Activated CD4-positive, CD25-positive, alpha-beta regulatory T cell treated with anti-CD3 and anti-CD28 coated beads, Interleukin-2, amount 50 U/mL, for 24 hours (primary cell): ENCODE measurements around the gene CACNA1B.
"Not testable (repeated sequence)": the region's sequence is repeated elsewhere in the genome, so short reads cannot be mapped to it uniquely, and the experiment has no call there.

ENCODE experiments used
- ATAC-seq, 2 donors: fragments of 150-1000 bp; cut with Tn5 transposase; one replicate each; pipeline ENCODE4 v1.10.0; 2021; ENCODE audit warnings: mild to moderate bottlenecking in 1 of 2, moderate library complexity in 1 of 2

Gene CACNA1B

DNA sequence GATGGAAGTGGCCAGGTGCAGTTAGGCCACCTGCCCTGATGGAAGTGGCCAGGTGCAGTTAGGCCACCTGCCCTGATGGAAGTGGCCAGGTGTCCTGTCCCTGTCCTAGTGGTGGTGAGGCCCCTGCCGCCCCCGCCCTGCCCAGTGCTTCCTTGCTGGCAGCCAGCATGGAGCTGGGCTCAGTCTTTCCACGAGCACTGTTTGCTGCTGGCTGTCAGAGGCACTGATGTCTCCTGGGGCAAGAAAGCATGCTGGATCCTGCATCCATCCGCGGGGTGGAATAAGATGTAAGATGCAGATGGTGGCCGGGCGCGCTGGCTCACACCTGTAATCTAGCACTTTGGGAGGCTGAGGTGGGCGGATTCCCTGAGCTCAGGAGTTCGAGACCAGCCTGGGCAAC is 141.9 kb downstream of the CACNA1B start:
- ATAC-seq = not testable (repeated sequence)

DNA sequence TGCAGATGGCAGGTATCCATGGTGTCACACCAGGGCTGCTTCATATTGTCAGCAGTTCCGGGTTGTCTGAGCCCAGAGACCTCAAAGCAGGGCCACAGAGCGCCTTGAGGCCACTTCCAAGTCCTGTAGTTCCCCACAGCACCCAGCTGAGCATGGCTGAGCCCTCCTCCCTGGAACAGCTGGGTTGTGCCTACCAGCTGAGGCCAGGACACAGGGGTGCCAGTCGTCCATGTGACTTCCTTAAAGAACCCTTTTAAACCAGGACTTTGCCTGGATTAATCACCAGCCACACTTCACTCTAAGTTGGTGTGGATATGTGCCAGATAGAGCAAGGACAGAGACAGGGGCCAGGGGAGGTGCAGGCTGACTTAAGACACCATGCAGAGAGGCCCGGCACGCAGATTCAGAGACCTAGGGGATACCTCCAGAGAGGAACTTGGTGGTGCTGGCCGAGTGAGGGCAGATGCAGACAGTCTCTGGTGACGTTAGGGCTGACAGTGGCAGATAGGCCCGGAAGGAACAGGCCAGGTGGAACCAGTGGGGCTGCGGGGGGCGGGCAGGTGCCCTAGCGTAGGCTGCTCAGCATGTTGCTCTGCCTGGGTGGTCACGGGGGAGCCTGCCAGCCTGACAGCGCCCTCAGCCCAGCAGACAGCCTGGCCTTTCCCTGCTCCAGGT is 142.7 kb downstream of the CACNA1B start:
- ATAC-seq = no peak

DNA sequence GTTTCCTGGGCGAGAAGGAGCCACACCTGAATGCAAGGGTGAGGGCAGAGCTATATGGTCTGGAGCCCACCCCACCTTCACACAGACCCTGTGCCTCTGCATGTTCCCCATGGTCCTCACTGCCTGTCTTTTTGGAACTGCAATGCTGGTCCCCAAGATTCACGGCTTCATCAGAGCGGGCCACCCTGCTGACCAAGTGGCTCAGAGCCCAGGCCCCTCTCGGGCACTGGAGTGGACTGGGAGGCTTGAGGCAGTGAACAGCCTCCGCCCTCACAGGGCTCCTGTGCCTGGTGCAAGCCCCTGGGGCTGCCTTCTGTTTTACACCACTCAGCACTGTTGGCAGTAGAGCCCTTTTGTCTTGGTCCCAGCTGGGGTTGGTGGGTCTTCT is 143.2 kb downstream of the CACNA1B start:
- no peak for ATAC-seq

DNA sequence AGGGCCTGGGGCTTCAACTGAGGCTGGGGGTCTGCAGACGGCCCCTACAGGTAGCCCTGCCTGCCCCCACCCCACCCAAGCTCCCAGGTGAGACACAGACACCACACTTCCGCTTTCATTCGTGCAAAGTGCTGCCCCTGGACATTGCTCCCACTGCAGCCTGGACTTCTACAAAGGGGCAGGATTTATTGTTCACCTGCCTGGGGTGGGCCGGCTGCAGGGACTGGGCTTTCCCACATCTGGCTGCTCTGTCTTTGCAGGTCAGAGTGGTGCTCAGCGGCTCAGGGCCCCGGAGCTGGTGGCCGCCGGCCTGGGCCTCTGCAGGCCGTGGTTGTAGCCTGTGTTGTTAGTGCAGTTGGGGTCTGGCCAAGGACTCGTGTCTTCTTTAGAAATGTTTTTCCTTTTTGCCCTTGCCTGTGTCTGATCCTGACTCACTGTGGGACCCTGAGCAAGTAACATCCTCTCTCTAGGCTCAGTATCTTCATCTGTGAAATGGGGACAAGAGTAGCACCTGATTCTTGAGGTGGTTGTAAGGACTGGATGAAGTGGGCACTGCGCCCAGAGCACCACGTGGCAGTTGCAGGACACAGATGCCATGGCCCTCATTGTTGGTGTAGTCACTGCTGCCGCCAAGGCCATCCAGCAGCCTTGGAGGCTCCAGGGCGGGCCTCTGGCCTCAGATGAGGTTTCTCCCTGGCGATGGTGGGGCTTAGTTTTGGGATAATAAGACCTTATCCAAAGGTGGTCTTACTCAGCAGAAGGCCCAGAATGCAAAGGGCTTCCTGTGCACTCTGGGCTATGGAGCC is 143.9 kb downstream of the CACNA1B start:
- no peak for ATAC-seq

DNA sequence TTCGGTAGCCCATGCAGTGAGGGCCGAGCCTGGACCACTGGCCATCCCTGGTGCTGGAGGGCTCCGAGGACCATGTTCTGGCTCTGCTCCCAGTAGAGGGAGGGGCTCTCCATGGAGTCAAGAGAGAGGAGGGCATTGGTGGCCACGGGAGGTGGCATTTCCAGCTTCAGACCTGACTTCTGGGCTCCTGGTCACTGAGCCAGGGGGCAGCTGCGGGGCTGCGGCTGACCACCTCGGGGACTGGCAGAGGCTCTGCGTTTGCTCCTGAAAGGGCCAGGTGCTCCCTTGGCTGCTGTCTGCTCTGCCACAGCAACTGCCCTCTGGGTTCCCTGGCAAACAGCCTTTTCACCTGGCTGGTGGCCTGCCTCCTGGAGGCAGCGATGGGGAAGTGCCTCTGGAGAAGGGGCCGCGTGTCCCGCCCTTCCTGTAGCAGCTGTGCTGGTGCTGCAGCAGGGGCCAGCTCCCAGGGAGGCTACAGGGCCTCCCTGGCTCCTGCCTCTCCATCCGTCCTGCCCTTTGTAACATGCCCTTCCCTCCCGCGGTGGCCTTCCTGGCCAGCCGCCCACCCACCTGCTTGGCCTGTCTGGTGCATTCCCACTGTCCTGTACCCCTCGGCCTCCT is 144.6 kb downstream of the CACNA1B start:
- ATAC-seq = no peak

DNA sequence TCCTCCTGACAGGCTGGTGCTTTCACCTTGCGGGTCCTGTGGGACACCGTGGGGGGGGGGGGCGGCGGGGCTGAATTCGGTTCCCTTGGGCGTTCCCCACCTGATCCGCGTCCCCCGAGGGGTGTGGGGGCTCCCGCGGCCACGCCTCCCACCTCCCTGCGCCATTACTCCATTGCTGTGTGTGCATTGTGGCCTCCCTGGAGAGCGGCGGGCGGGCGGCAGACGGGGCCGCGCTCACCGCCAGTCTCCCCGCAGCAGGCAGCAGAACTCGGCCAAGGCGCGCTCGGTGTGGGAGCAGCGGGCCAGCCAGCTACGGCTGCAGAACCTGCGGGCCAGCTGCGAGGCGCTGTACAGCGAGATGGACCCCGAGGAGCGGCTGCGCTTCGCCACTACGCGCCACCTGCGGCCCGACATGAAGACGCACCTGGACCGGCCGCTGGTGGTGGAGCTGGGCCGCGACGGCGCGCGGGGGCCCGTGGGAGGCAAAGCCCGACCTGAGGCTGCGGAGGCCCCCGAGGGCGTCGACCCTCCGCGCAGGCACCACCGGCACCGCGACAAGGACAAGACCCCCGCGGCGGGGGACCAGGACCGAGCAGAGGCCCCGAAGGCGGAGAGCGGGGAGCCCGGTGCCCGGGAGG is 145.3 kb downstream of the CACNA1B start:
- no peak for ATAC-seq

DNA sequence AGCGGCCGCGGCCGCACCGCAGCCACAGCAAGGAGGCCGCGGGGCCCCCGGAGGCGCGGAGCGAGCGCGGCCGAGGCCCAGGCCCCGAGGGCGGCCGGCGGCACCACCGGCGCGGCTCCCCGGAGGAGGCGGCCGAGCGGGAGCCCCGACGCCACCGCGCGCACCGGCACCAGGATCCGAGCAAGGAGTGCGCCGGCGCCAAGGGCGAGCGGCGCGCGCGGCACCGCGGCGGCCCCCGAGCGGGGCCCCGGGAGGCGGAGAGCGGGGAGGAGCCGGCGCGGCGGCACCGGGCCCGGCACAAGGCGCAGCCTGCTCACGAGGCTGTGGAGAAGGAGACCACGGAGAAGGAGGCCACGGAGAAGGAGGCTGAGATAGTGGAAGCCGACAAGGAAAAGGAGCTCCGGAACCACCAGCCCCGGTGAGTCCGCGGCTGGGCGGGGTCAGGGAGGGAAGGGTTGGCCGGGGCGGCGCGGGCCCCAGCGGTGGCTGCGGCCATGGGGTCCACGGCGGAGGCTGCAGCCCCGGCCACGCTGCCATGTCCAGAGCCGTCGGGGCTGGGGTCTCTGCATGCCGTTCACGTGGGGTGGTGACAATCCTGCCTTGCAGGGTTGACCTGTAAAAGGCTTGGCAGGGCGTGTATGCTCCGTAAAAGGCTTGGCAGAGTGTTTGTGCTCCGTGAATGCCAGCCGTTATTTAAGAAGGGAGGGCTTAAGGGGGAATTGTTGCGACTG is 146.0 kb downstream of the CACNA1B start:
- ATAC-seq = no peak

DNA sequence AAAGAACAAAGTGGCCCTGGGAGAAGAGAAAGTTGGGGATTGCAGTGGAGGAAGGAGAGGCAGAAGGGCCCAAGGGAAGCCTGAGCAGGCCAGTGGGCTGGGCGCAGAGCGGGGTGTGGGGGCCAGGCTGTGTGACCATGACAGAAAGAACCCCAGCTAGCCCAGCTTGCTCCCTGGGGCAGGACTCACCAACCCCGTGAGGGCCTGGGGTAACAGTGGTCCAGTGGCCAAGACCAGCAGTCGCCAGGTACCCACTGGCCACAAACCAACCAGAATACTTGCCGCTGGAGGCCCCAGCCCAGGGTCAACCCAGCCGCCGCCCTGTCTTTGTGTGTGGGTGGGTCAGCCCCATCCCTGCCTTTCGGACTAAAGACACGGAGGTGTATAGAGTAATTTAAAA is 146.5 kb downstream of the CACNA1B start:
- ATAC-seq = no peak

DNA sequence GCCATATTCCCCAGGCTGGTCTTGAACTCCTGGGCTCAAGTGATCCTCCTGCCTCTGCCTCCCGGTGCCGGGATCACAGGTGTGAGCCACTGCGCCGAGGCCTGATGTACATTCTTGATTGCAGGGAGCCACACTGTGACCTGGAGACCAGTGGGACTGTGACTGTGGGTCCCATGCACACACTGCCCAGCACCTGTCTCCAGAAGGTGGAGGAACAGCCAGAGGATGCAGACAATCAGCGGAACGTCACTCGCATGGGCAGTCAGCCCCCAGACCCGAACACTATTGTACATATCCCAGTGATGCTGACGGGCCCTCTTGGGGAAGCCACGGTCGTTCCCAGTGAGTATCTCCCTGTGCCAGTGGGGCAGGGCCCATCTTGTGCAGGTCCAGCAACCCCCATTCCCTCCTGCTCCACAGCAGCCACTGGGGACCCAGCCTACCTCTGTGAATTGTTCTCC is 147.3 kb downstream of the CACNA1B start:
- no peak for ATAC-seq

DNA sequence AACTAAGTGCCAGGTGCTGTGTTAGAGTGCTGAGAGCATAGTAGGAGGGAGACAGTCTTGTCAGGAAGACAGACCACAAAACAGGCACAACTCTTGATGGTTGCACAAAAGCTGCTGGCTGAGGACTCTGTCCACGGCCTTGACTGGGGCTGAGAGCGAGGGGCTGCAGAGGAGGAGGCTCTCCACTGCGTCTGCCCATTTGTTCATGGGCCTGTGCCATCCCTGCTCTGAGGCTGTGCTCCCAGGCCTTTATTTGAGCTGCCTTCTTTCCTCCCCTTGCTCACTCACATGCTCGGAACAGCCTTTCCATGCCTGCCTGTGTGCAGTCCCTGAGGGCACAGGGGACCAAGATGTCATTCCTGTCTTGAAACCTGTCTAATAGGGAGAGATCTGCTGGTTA is 147.8 kb downstream of the CACNA1B start:
- ATAC-seq = peak in 1 of 2 donors; percentile 11

DNA sequence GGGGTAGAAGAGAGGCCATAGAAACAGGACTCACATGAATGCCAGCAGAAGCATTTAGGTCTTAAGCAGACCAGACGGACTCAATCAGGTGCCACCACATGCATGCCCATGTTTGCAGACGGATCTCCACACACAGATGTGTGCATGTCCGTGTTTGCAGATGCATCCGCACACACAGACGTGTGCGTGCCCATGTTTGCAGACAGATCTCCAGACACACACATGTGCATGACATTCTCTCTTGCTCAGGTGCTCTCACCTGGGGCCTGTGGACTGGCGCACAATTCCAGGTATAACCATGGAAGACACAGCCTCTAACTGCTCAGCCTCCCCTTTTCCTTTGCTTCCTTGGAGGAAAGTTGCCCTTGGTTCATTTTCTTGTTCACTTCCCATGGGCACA is 148.3 kb downstream of the CACNA1B start:
- ATAC-seq = no peak

DNA sequence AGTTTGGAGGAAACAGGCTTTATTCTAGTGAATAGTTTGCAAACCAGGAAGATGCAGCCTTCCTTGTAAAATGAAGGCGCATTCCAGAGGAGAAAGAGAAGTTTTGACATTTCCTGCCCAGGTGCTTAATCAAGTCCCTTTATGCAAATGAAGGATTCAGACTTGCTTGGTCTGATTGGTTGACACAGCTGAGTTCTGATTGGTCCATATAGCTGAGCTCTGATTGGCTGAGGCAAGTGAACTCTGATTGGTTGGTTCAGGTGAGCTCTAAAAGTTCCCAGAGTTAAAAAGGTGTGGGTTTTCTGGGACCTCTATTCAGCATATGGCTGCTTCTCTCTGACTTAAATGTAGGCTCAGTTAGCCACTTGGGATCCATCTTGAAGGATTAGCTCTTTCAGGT is 151.0 kb downstream of the CACNA1B start:
- ATAC-seq = no peak

DNA sequence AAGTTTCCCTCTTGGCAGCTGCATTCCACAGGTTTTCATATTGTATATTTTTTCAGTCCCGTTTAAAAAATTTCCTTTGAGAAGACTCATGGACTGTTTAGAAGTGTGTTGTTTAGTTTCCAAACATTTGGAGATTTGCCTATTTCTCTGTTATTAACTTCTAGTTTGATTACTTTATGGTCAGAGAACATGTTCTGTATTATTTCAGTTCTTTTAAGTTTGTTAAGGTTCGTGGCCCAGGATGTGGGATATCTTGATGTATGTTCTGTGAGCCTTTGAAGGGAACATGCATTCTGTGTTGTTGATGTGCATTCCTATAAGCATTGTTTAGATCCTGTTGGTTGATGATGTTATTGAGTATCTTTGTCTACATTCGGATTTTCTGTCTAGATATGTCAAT is 153.6 kb downstream of the CACNA1B start:
- no peak for ATAC-seq

DNA sequence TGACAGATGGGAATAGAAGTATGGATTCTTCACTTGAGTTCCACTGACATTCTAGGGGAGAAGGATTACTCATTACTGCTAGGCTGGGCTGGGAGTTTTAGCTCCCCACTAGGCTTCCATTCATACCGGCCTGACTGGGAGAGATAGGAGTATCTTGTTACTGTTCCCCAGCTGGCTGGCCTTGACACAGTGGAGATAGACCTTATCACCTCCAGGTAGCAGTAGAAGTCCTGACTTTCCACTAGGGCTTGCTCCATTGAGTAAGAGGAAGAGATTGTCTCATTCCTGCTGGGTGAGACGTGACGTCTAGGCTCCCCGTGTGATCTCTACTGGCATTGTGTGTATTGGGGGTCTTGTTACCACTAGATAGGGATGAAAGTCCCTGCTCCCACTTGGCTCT is 156.4 kb downstream of the CACNA1B start:
- ATAC-seq = no peak

DNA sequence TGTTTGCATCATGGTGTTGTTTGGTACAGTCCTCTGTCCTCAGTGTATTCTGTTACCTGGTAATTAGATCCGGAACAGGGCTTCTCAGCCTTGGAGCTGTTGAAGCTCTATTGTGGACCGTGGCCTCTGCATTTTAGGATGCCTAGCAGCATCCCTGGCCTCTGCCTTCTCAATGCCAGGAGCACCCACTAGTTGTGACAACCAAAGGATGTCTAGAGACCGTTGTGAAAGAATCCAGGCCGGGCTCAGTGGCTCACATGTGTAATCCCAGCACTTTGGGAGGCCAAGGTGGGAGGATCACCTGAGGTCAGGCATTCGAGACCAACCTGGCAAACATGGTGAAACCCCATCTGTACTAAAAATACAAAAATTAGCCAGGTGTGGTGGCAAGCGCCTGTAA is 159.6 kb downstream of the CACNA1B start:
- ATAC-seq = no peak

DNA sequence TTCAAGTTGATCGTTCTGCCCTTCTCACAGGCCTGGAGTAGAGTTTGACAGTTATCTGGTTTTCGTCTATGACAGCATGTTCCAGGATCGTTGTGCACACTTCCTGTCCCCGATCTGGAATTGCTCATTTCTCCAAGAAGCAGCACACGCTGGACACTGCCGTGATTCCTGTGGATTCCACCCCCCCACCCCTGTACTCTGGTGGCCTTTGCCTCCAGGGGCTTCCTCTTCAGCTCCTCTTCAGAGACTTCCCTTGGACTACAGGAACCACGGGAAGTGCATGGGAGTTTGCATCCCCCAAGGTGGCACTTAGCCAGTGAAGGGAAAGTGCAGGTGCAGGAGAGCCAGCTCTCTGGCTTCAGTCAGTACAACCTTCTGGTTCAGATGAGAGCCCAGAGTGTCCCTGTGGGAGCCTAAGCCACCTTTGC is 160.7 kb downstream of the CACNA1B start:
- ATAC-seq = no peak

DNA sequence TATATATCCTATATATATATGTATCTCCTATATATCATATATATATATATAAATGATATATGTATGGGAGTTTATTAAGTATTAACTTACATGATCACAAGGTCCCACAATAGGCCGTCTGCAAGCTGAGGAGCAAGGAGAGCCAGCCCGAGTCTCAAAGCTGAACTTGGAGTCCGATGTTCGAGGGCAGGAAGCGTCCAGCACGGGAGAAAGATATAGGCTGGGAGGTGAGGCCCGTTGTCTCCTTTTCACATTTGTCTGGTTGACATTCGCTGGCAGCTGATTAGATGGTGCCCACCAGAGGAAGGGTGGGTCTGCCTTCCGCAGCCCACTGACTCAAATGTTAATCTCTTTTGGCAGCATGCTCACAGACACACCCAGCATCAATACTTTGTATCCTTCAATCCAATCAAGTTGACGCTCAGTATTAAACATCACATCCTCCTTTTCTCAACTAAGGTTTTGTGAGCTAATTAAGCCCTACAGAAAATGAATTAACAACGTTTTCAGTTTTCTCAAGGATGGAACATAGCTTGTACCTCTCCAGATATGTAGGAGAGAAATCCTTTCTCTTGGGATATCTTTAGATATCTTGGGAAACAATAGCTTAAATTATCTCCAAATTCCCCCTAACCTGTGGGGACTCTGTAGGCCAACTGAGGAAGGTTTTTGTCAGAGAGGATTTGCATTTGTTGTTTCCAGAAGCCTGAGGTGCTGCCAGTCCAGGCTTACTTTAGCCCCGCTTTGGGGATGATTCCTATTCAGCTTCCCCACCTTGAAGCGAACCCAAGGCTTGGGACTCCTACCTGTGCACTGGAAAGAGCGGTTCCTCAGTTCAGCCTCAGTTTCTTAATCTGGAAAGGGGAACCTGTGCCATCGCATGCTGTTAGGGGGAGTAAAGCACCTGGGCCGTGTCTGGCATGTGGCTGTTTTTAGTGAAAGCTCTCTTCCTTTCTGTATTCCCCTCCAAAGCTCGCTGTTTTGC is 163.2 kb downstream of the CACNA1B start:
- no peak for ATAC-seq

DNA sequence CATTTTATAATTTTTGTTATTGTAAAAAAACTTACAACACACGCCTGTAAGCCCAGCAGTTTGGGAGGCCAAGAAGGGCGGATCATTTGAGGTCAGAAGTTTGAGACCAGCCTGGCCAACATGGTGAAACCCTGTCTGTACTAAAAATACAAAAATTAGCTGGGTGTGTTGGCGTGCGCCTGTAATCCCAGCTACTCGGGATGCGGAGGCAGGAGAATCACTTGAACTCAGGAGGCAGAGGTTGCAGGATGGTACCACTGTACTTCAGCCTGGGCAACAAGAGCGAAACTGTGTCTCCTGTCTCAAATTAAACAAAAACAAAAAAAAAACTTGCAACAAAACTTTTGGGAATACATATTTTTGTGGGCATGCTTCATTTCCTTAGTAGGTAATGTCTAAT is 164.6 kb downstream of the CACNA1B start:
- ATAC-seq = no peak

DNA sequence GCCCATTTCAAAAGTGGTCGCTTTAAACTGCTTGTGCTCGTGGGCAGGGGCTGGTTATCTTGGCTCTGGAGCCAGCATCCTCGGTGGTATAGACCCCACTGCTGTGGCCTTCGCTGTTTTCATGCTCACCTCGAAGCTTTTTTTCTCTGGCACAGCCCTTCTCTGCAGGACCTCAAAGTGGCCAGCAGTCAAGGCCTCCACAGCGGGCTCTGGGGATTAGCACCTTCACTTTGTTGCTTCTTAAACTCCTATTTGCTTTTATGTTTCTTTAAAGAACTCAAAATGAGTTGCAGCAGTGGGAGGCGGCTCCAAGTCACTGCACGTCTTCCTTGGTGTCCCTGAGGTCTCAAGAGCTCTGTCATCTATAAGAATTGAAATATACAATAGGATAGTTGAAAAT is 165.1 kb downstream of the CACNA1B start:
- ATAC-seq = no peak

DNA sequence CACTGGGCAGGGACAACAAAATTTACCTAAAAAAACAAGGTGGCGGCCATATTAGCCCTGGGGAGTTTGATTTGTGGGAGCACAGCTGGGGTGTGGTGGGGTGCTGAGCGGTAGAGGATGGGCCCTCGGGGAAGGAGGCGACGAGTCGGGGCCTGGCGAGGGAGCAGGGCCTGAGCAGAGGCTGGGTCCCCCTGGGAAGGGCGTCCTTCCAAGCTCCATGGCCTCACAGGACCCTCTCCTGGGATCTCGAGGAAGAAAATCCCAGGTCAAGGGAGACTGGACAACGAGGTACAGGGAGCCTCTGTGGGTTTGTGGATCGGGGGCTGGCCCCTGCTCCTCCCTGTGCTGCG is 165.5 kb downstream of the CACNA1B start:
- no peak for ATAC-seq
